Measurements from ENCODE around the gene FAM222B.
A peak's percentile ranks its signal among the peaks of the same experiment; 100 is the strongest.
"Not testable (repeated sequence)": the region's sequence is repeated elsewhere in the genome, so short reads cannot be mapped to it uniquely, and the experiment has no call there.

FAM222B gene

DNA sequence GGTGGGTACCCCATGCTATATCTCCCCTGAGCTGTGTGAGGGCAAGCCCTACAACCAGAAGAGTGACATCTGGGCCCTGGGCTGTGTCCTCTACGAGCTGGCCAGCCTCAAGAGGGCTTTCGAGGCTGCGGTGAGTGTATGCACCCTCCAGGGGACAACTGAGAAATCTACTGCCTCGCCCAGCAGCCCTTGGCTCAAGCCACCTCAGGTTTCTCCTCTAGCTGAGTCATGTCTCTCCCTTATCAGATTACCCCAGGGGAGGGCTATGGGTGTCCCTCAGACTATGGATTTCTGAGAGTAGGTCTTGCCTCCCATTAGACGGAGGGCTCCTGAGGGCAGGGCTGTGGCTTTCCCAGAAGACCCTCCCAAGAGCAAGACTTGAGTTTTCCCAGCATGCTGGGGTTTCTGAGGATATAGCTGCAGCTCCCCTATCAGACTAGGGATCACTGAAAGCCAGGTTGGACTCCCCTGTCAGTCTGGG is 107.3 kb downstream of the FAM222B start:
- H3K4me3 ChIP-seq (ENCODE audit: low read length), result no peak overlapping the region
- no peak for TF ChIP-seq ZNF274 (IDR thresholded peaks at IDR 0.05; ENCODE audit: low read depth, low read length)

GRCh38 chr17:28734712-28735241 is 107.8 kb downstream of the FAM222B start:
- no peak overlapping the region for H3K4me3 ChIP-seq (ENCODE audit: low read length)
- TF ChIP-seq ZNF274 (IDR thresholded peaks at IDR 0.05; ENCODE audit: low read depth, low read length), result no peak

DNA sequence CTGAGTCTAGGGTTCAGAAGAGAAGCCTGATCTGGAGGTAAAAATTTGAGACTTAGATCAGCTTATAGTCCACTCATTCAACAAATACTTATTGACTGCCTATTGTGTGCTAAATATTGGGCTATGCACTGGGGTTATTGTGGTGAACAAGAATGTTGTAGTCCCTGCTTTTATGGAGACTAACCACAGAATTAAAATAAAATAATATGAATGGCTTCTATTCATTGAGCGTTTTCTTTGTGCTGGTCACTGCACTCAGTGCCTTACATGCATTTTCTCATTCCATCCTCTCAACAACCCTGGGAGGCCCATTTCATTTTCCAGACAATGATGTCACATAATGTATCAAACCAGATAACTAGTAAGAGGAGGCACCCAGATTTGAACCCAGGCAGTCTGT is 109.2 kb downstream of the FAM222B start:
- no peak overlapping the region for H3K4me3 ChIP-seq (ENCODE audit: low read length)
- TF ChIP-seq ZNF274 (IDR thresholded peaks at IDR 0.05; ENCODE audit: low read depth, low read length), result no peak

GRCh38 chr17:28729950-28730330 is 112.7 kb downstream of the FAM222B start:
- H3K4me3 ChIP-seq (ENCODE audit: low read length), result no peak overlapping the region
- no peak for TF ChIP-seq ZNF274 (IDR thresholded peaks at IDR 0.05; ENCODE audit: low read depth, low read length)

DNA sequence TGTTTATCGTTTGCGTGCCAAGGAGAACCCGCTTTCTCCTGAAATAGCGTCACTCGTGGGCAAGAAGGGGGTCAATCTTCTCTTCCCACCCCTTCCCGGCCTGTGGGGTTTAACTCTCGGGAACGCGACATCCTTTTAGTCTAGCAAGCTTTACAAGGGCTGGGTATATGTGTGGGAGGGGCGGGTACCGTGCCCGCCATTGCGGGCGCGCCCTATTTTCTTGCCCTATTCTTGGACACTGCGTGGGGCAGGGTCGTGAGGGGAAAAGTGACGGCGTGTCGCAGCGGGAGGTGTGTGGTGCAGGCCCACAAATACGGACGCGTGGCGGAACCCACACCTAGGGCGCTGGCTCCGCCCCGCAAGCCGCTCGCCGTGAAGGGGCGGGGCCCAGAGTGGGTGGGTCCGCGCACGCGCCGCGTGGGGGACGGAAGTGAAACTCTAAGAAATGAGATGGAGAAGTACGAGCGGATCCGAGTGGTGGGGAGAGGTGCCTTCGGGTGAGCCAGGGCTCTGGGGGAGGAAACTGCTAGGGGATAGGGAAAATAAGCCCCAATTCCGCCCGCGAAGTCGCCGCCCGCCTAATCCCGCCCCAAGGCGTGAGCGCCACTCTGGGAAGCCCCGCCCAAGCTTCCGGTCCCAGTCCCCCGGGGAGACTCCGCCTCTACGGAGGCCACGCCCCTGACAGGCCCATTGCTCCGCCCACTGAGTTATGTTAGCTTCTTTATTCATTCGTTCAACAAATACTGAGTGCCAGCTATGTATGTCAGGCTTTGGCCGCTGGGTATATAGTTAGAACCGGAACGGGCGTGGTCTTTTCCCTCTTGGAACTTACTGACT is 114.0 kb downstream of the FAM222B start, which contains the start of gene NEK8:
Gene NEK8, plus strand, starts transcription at position 425 of the 837 bp plus-strand sequence. Its CDS starts 26 bp downstream, at position 451.
- peak within 1 kb of the TSS; percentile 59 for H3K4me3 ChIP-seq (ENCODE audit: low read length)
- no peak for TF ChIP-seq ZNF274 (IDR thresholded peaks at IDR 0.05; ENCODE audit: low read depth, low read length)

DNA sequence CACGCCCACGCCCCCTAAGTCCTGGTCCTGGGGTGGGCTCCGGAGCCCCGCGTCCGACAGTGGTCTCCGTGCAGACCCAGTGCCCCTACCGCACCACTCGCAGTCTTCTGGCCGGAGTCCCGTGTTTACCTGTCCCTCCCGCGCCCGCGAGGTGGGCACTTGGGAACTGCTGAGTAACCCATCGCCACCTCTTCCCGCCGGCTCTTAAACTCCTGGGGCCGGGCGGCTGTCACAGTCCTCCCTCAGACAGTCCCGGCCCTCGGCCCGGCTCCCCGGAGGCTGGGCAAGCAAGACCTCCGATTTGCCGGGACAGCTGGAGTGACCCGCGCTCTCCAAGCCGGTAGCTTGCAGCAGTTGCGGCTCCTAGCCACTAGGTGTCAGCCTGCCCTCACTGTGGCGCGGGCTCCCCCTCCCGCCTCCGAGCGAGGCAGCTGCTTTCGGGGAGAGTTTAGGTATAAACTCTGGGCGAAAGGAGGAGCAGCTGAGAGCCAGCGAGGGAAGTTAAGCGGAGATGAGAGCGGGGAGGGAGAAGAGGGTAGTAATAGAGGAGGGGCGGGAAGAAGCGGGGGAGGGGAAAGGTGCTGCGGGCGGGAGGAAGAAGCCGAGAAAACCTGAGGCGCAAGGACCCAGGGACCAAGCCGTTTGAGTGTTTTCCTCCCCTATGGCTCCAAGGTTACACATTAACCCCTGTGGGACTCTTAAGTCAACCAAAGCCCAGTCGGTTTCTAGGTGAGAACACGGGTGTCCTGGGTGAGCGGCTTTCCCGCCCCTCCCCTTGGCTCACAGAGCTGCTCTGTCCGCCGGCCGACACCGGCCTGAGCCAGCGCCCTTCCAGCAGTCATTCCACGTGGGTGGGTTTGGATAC is 115.7 kb downstream of the FAM222B start:
- TF ChIP-seq ZNF274 (IDR thresholded peaks at IDR 0.05; ENCODE audit: low read depth, low read length), result no peak
- peak overlapping the region; percentile 80 for H3K4me3 ChIP-seq (ENCODE audit: low read length)

- TF ChIP-seq ZNF274 (IDR thresholded peaks at IDR 0.05; ENCODE audit: low read depth, low read length), result no peak
Observed at GRCh38 chr17:28726226-28726626, 116.4 kb downstream of the FAM222B start, which contains the start of gene TLCD1. TSS of gene TLCD1 (minus strand) at chr17:28726233. CDS start at chr17:28726097, 136 bp downstream.

GRCh38 chr17:28725660-28726225 is 116.8 kb downstream of the FAM222B start:
- peak overlapping the region; percentile 64 for H3K4me3 ChIP-seq (ENCODE audit: low read length)
- no peak for TF ChIP-seq ZNF274 (IDR thresholded peaks at IDR 0.05; ENCODE audit: low read depth, low read length)

More at GRCh38 chr17:28726226-28726626, 116.4 kb downstream of the FAM222B start, which contains the start of gene TLCD1:
- peak within 1 kb of the TSS; percentile 80 for H3K4me3 ChIP-seq (ENCODE audit: low read length)

DNA sequence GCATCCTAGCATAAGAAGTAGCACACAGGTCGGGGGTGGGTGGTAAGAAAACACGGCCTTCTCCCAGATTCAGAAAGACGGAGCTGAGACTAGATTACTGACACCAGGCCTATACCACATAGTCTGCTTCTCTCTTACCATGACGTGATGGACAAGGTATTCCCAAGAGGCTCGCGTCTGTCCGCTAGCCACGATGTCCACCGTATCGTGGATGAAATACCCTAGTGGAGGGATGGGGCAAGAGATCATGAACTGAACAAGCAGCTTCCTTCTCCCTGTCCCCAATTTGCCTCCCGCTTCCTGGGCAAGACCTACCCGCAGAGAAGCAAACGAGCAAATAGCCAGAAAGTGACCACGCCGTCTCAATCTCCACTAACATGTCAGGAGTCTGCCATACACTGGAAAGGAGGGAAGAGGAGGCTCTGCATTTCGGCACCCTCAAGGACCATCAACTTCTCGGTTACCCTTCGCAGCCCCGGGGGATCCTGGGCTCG is 117.4 kb downstream of the FAM222B start:
- peak overlapping the region; percentile 64 for H3K4me3 ChIP-seq (ENCODE audit: low read length)
- TF ChIP-seq ZNF274 (IDR thresholded peaks at IDR 0.05; ENCODE audit: low read depth, low read length), result no peak

- H3K4me3 ChIP-seq (ENCODE audit: low read length), result peak overlapping the region; percentile 64; the same call in 1 of the 2 replicates
Observed at GRCh38 chr17:28724500-28725165, 118.0 kb downstream of the FAM222B start.

GRCh38 chr17:28723836-28724499 is 118.6 kb downstream of the FAM222B start:
- H3K4me3 ChIP-seq (ENCODE audit: low read length), result not testable (repeated sequence)

More at GRCh38 chr17:28724500-28725165, 118.0 kb downstream of the FAM222B start:
- TF ChIP-seq ZNF274 (IDR thresholded peaks at IDR 0.05; ENCODE audit: low read depth, low read length), result no peak

DNA sequence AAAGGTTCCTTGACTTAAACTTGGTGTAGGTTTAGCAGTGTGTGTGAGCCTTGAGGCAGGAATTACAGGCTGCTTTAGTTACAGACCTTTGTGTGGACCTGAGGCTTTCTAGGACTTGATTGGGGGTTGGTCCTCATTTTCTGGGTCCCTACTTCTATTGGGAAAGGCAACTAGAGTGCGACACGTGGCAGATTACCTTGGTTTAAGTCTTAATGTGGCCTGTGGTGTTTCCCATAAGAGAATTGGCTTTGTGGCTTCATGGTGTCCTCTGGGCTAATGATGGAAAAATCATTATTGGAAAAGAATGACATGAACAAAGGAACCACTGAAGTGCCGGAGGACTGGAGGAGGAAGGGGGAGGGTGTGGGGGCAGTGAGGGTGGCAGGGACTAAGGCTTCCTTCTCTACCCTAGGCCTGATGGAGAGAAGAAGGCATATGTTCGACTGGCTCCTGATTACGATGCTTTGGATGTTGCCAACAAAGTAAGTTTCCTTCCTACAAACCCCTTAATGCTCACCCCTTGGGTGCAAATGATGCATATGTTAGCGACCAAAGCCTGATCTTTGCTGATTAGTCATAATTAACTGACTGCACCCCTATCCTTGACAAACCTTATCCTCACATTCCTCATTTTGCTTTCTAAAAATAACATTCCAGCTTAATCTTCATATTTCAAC is 119.3 kb downstream of the FAM222B start:
- no peak for TF ChIP-seq ZNF274 (IDR thresholded peaks at IDR 0.05; ENCODE audit: low read depth, low read length)
- H3K4me3 ChIP-seq (ENCODE audit: low read length), result peak overlapping the region; percentile 2; the same call in 1 of the 2 replicates
